ENCODE results near the gene LAG3. TPM values are rescaled to one million over a fixed set of nuclear protein-coding genes. Genes with fewer than 3 reads are reported as not detected.

The LAG3 gene
- total and polyA plus RNA-seq, 10 of the 15 experiments (the other 5 are each of a cell fraction or from before 2014, with no cell fraction given): 0.52 to 4.2 (median 1.0) TPM; not detected in 1

DNA sequence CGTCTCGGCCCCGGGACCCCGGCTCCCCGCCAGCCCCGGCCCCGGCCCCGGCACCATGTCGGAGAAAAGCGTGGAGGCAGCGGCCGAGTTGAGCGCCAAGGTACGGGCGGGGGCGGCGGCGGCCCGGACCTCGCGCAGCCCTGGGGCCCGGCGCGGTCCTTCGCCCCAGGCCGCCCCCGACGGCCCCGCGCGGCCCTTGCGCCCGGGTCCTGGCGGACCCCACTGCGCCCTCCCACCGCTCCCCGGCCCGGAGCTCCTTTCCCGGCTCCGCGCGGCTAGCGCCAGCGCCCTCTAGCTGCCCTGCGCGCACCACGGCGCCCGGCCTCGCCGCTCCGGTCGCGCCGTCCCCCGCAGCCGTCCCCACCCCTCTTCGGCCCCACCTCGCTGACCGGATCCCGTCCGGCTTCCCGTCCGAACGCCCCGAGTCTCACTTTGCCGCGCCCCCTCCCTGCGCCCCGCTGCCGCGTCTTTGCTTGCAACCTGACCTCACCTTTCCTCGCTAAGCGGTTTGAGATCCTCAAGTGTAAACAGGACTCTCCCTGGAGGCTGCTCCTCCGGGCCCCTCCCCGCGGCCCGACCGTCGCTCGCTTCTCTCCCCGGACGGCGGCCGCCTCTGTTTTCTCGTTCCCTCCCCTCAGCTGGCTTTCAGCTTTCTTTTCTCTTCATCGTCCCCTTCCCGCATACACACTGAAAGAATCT is 5.5 kb upstream of the LAG3 start (continued):
- TF ChIP-seq CHD2 (IDR thresholded peaks at IDR 0.05; ENCODE audit: borderline replicate concordance, low read depth, low read length) (no peak), CHD4 (IDR thresholded peaks at IDR 0.05) (no peak), RAD51 (IDR thresholded peaks at IDR 0.05) (no peak), ZNF24 (IDR thresholded peaks at IDR 0.05) (no peak), HDAC6 (IDR thresholded peaks at IDR 0.05; ENCODE audit: unreplicated experiment) (no peak)
- TF ChIP-seq, protein P1, sequence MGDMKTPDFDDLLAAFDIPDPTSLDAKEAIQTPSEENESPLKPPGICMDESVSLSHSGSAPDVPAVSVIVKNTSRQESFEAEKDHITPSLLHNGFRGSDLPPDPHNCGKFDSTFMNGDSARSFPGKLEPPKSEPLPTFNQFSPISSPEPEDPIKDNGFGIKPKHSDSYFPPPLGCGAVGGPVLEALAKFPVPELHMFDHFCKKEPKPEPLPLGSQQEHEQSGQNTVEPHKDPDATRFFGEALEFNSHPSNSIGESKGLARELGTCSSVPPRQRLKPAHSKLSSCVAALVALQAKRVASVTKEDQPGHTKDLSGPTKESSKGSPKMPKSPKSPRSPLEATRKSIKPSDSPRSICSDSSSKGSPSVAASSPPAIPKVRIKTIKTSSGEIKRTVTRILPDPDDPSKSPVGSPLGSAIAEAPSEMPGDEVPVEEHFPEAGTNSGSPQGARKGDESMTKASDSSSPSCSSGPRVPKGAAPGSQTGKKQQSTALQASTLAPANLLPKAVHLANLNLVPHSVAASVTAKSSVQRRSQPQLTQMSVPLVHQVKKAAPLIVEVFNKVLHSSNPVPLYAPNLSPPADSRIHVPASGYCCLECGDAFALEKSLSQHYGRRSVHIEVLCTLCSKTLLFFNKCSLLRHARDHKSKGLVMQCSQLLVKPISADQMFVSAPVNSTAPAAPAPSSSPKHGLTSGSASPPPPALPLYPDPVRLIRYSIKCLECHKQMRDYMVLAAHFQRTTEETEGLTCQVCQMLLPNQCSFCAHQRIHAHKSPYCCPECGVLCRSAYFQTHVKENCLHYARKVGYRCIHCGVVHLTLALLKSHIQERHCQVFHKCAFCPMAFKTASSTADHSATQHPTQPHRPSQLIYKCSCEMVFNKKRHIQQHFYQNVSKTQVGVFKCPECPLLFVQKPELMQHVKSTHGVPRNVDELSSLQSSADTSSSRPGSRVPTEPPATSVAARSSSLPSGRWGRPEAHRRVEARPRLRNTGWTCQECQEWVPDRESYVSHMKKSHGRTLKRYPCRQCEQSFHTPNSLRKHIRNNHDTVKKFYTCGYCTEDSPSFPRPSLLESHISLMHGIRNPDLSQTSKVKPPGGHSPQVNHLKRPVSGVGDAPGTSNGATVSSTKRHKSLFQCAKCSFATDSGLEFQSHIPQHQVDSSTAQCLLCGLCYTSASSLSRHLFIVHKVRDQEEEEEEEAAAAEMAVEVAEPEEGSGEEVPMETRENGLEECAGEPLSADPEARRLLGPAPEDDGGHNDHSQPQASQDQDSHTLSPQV (IDR thresholded peaks at IDR 0.05): no peak
- TF ChIP-seq, protein P2, sequence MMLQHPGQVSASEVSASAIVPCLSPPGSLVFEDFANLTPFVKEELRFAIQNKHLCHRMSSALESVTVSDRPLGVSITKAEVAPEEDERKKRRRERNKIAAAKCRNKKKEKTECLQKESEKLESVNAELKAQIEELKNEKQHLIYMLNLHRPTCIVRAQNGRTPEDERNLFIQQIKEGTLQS (IDR thresholded peaks at IDR 0.05; ENCODE audit: borderline replicate concordance, extremely low read depth, low read depth, low read length): no peak

Measured in GM12878 (cell line).